Measurements from ENCODE around the gene NDST1.

Gene NDST1

DNA sequence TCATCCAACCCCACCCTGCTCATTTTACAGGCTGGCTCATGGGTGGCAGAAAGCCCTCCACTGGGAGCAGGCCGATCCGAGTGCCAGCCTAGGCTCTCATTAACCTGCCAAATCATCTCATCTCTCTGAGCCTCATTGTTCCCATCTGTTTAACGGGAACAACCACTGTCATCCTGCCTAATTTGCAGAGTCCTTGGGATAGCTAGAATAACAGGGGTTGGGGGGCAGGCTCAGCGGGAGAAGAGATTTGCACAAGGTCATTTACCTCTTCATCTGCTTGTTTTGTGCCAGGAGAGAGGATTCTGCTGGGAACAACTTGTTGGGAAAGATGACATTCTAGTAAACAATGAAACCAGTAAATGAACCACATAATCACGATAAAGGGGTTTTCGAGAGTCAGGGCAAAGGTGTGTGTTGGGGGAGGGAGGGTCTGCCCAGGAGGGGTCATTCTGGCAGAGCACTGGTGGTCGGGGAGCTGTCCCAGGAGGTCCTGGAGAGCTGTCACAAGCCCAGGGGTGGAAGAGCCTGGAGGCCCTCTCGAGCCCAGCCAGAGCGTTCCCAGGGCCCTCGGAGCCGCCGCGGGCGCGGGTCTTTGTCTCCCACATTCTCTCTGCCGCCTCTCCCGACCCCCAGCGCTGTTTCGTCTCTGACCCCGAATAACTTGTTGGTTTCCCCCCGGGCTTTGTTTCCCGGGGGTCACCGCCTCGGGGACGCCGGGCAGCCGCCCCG lies 22.8 kb upstream of the NDST1 start:
- TF ChIP-seq, protein P1, sequence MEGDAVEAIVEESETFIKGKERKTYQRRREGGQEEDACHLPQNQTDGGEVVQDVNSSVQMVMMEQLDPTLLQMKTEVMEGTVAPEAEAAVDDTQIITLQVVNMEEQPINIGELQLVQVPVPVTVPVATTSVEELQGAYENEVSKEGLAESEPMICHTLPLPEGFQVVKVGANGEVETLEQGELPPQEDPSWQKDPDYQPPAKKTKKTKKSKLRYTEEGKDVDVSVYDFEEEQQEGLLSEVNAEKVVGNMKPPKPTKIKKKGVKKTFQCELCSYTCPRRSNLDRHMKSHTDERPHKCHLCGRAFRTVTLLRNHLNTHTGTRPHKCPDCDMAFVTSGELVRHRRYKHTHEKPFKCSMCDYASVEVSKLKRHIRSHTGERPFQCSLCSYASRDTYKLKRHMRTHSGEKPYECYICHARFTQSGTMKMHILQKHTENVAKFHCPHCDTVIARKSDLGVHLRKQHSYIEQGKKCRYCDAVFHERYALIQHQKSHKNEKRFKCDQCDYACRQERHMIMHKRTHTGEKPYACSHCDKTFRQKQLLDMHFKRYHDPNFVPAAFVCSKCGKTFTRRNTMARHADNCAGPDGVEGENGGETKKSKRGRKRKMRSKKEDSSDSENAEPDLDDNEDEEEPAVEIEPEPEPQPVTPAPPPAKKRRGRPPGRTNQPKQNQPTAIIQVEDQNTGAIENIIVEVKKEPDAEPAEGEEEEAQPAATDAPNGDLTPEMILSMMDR (conservative IDR thresholded peaks at IDR 0.05; ENCODE audit: low read length): no peak
- H3K4me3 ChIP-seq (ENCODE audit: low read length): peak overlapping the region; percentile 86
- DNase-seq (ENCODE audit: low read depth): no peak

DNA sequence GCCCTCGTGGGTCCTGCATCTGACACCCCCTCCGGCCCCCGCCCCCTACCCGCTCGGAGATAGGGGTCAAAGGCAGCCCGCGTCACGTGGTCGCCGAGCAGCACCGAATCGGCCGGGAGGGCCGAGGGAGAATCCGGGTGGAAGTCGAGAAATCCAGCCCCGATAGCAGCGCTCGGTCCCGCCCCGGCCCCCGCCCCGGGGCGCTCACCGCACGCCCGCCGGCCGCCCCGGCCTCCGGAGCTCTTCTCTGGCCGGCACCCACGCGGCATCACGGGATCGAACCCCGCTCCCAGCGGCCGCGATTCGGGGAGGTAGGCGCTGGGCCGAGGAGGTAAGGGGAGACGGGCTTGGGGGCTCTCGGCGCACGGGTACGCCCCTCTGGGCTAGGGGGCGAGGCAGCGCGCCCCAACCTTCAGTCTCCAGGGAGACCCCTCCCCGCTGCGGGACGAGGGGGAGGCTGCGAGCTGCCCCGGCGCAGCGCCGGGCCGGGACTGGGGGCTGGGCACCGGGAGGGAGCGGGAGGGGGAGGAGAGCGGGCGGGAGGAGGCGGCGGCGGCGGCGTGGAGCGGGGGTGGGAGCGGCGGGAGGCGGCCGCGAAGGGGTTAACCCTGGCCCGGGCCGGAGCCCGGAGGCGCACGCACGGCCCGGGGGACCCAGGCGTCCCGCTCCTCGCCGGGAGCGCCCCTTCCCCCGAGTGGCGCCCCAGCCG lies 22.1 kb upstream of the NDST1 start:
- TF ChIP-seq, protein P1 (conservative IDR thresholded peaks at IDR 0.05; ENCODE audit: low read length): no peak
- peak overlapping the region; percentile 86 for H3K4me3 ChIP-seq (ENCODE audit: low read length)
- peak; percentile 62 for DNase-seq (ENCODE audit: low read depth)

DNA sequence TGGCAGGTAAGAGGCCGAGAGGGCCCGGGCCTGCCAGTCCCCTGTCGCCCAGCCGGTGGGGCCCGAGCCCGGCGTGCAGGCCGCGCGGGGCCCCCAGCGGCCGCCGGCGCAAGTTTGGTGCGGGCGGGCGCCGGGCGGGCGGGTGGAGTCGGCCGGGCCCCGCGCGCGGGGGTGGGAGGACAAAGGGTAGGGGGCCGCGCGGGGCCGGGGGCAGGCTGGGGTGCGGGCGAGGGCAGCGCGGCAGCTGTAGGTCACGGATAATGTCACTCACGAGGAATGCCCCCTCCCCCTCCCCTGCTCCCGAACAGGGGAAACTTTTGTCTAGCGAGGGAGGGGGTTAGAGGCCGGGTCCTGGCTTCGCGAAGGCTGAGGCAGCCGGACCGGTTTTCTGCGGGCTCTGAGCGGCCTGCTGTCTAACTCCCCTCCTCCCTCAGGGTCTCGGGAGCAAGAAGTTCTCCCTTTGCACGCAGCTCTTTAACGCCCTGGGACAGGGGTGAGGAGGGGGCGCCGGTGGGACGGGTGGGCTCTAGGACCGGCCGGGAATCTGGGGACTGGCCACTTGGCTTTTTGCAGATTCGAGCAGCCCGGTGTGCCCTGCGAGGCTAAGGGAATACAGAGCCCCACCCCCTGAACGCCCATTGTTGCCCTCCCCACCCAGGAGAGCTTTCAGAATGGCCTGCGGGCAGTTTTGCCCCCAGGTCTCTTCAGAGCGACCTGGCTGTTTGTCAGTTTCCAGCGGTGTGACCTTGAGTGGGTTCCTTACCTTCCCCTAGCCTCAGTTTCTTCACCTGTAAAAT lies 21.3 kb upstream of the NDST1 start:
- peak overlapping the region; percentile 86 for H3K4me3 ChIP-seq (ENCODE audit: low read length)
- peak; percentile 63 for DNase-seq (ENCODE audit: low read depth)
- TF ChIP-seq, protein P1 (conservative IDR thresholded peaks at IDR 0.05; ENCODE audit: low read length): no peak

DNA sequence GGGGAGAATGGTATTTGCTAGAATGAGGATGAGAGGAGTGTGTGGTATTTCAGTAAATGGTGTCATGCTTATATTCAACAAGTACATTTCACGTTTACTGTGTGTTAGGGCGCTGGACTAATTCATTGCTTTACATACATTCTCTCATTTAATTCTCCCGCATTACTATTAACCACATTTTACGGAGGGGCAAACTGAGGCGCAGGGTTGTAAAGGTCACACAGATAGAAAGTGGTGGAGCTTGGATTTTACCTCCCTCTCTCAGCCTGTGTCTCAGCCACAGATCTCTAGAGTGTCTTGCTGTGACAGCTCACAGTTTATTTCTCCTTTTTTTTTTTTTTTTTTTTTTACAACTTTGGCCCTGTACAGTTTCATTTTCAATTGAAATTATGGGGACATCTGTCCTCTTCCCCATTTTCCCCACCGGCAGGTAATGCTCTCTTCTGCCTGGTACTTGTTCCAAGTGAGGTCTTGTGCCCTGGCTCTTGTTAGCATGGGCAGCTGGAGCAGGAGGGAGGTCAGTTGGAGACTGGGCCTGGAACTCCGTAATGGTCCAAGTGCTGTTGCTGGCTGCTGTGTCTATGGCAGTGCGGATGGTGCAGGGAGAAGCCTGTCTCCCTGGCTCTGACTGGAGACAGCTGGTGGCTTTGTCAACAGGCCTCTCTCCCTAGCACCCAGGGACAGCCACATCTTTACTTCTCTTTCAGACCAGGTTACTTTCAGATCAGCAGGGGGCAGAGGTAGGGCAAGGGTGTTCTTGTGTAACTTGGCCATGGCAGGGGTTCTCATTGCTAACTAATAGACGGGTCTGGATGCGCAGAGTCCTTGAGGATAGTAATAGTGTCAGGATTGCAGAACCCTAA lies 20.5 kb upstream of the NDST1 start:
- peak overlapping the region; percentile 86 for H3K4me3 ChIP-seq (ENCODE audit: low read length)
- DNase-seq (ENCODE audit: low read depth): peak; percentile 69
- TF ChIP-seq, protein P1 (conservative IDR thresholded peaks at IDR 0.05; ENCODE audit: low read length): peak; percentile 53

DNA sequence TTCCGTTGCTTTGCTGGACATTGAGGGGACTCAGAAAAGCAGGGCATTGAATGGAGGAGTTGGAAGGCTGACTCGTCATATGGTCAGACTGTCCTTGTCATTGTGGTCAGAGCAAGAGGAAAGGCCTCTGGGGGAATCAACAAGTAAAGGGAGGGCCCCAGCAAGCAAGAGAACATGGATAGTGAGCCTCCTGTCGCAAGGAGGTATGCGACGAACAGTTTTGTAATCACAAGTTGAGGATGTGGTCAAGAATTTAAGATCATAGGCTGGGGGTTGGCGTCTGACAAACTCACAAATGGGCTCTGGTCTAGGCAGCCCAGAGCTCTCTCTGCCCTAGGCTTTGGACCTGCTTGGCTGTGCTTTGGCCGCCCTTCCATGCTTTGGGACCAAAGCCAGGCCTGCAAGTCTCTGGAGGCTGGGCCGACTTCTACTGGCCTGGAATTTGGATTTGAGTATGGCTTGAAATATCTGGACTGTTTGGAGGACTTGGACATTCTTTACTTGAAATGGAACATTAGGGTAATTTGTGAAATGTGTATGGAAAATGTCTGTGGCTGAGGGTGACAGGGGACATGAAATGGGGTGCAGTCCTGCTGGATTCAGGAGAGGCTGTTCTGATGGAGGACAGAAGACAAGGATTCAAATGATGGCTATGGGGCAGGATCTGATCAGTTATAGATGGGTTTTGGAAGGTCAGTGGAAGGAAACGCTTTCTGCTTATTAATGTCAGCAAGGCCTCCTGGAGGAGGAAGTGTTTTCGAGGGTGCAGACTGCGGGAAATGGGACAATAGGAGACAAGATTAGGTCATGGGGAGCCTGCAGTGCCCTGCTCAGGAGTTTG lies 19.2 kb upstream of the NDST1 start:
- peak; percentile 94 for DNase-seq (ENCODE audit: low read depth)
- TF ChIP-seq, protein P1 (conservative IDR thresholded peaks at IDR 0.05; ENCODE audit: low read length): no peak
- H3K4me3 ChIP-seq (ENCODE audit: low read length): peak overlapping the region; percentile 86

Measured in AG10803 (cell line).